Liver (tissue), 9 donors: ENCODE results near the gene TRIM9. TPM values are rescaled to one million over a fixed set of nuclear protein-coding genes. Genes with fewer than 3 reads are reported as not detected.

Experiments
- DNase-seq: peaks from one replicate; pipeline ENCODE4 v3.0.0-alpha.2; 2017; ENCODE audit warnings: low spot score
- H3K27ac ChIP-seq, 2 donors: one replicate each; pipeline ENCODE4 v1.7.0; 2013; ENCODE audit warnings: inconsistent platforms in 2 of 2, low read length in 2 of 2, control low read depth in 1 of 2, low read depth in 1 of 2, mild to moderate bottlenecking in 1 of 2
- H3K27me3 ChIP-seq, 4 donors: one replicate each; pipeline versions ENCODE4 v1.6.1 to v1.7.0; 2013; ENCODE audit warnings: low read length in 3 of 4, inconsistent platforms in 1 of 4, mild to moderate bottlenecking in 1 of 4, moderate library complexity in 1 of 4; ENCODE audit not compliant: control insufficient read depth in 4 of 4, insufficient read depth in 4 of 4
- H3K36me3 ChIP-seq, 4 donors: one replicate each; pipeline versions ENCODE4 v1.6.1 to v1.7.0; 2013; ENCODE audit warnings: low read length in 3 of 4, mild to moderate bottlenecking in 3 of 4, low read depth in 1 of 4, moderate library complexity in 1 of 4; ENCODE audit not compliant: control insufficient read depth in 4 of 4, insufficient read depth in 3 of 4
- H3K4me1 ChIP-seq, 4 donors: one replicate each; pipeline versions ENCODE4 v1.6.1 to v1.7.0; 2013; ENCODE audit warnings: low read length in 3 of 4, mild to moderate bottlenecking in 3 of 4, moderate library complexity in 1 of 4; ENCODE audit not compliant: control insufficient read depth in 4 of 4, insufficient read depth in 4 of 4
- H3K4me3 ChIP-seq, 3 donors: one replicate each; pipeline versions ENCODE4 v1.6.1 to v1.7.0; 2013; ENCODE audit warnings: low read length in 3 of 3, control low read depth in 1 of 3, low read depth in 1 of 3, mild to moderate bottlenecking in 1 of 3
- H3K9ac ChIP-seq, 2 donors: one replicate each; pipeline ENCODE4 v1.7.0; 2013; ENCODE audit warnings: low read length in 2 of 2, mild to moderate bottlenecking in 2 of 2, moderate library complexity in 2 of 2, control low read depth in 1 of 2, low read depth in 1 of 2
- H3K9me3 ChIP-seq, 4 donors: one replicate each; pipeline versions ENCODE4 v1.6.1 to v1.7.0; 2013; ENCODE audit warnings: low read length in 3 of 4; ENCODE audit not compliant: control insufficient read depth in 4 of 4
- EGR1 ChIP-seq, 2 donors: IDR thresholded peaks; 2 replicates each; pipeline ENCODE4 v1.6.1; 2016 to 2018; ENCODE audit warnings: antibody characterized with exemption in 2 of 2, low read depth in 2 of 2
- FOXA1 ChIP-seq: IDR thresholded peaks from 2 replicates; pipeline ENCODE4 v1.6.1; 2016; ENCODE audit warnings: antibody characterized with exemption
- FOXA2 ChIP-seq: IDR thresholded peaks from 2 replicates; pipeline ENCODE4 v1.6.1; 2016; ENCODE audit warnings: antibody characterized with exemption
- HNF4A ChIP-seq, 2 donors: conservative IDR thresholded peaks; 2 replicates each; pipeline ENCODE4 v1.6.1; 2016; ENCODE audit warnings: antibody characterized with exemption in 2 of 2, mild to moderate bottlenecking in 2 of 2
- NR2F2 ChIP-seq: IDR thresholded peaks from 2 replicates; pipeline ENCODE4 v1.6.1; 2016; ENCODE audit warnings: antibody characterized with exemption
- RAD21 ChIP-seq, 2 donors: IDR thresholded peaks; 2 replicates each; pipeline ENCODE4 v1.6.1; 2016; ENCODE audit warnings: antibody characterized with exemption in 2 of 2, mild to moderate bottlenecking in 2 of 2
- RXRA ChIP-seq, 2 donors: IDR thresholded peaks; 2 replicates each; pipeline ENCODE4 v1.6.1; 2017 to 2018; ENCODE audit warnings: antibody characterized with exemption in 2 of 2, mild to moderate bottlenecking in 1 of 2
- SP1 ChIP-seq: IDR thresholded peaks from 2 replicates; pipeline ENCODE4 v1.6.1; 2018; ENCODE audit warnings: antibody characterized with exemption, mild to moderate bottlenecking
- TAF1 ChIP-seq: conservative IDR thresholded peaks from 2 replicates; pipeline ENCODE4 v1.6.1; 2016; ENCODE audit warnings: antibody characterized with exemption, mild to moderate bottlenecking
- YY1 ChIP-seq: IDR thresholded peaks from 2 replicates; pipeline ENCODE4 v1.6.1; 2016; ENCODE audit warnings: antibody characterized with exemption, mild to moderate bottlenecking
- WGBS: extraction: QIAGEN DNeasy Blood & Tissue Kit; methylation state at CpG from one replicate; pipeline ENCODE4 v1.1.7; 2013; 5-methylcytosine and 5-hydroxymethylcytosine counted together
- polyA plus RNA-seq, 2 donors: library from polyadenylated mRNA; stranded (reverse) in 1 of 2; unstranded in 1 of 2; fragments of 200-250 nt in 1 of 2; fragments of >200 nt in 1 of 2; fragmentation: Nextera tagmentation in 1 of 2; extraction: Ambion mirVana in 1 of 2; gene quantifications; one replicate each; pipeline versions ENCODE4 v1.2.1 to v1.2.3, GENCODE V29; 2013 to 2015
- total RNA-seq, 2 donors: library from RNA; depleted of rRNA; stranded (reverse); fragments of >200 nt; gene quantifications; one replicate each; pipeline ENCODE4 v1.2.3, GENCODE V29; 2014
- TF ChIP-seq, protein P1 (sequence below): IDR thresholded peaks from 2 replicates; pipeline ENCODE4 v1.6.1; 2016; ENCODE audit warnings: antibody characterized with exemption, mild to moderate bottlenecking
- TF ChIP-seq, protein P2 (sequence below): IDR thresholded peaks from 2 replicates; pipeline ENCODE4 v1.6.1; 2016; ENCODE audit warnings: antibody characterized with exemption
- TF ChIP-seq, protein P3 (sequence below): IDR thresholded peaks from 2 replicates; pipeline ENCODE4 v1.6.1; 2016; ENCODE audit warnings: antibody characterized with exemption
- TF ChIP-seq, protein P4 (sequence below): IDR thresholded peaks from 2 replicates; pipeline ENCODE4 v1.6.1; 2016; ENCODE audit warnings: antibody characterized with exemption
- donor health status: healthy.
- donor health status: healthy.
- donor health status: healthy.
- donor health status: healthy.
- donor health status: healthy.

TRIM9 gene
- total and polyA plus RNA-seq, 4 donors, result 0.09 to 1.6 (median 0.18) TPM

DNA sequence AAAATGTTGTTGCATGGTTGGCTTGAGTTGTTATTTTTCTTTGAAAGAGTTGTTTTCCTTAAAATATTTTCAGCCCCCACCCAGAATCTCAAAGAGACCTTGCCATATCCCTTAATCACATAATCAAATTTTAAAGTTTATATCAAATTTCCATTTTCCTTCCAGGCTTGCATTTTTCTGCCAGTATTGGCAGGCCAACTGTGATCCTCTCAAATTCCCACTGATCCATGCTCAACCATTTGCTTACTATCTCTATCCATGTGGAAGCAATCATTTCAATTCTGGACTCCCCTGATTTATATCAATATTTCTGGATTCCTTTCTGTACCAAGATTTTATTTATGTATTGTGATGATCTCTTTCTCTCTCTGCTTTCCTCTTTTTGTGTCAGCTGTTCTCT is 86.5 kb downstream of the TRIM9 start:
- no peak overlapping the region for H3K4me3 ChIP-seq
- TF ChIP-seq EGR1 (IDR thresholded peaks at IDR 0.05; ENCODE audit: low read depth in 2 of 2) (no peak), FOXA2 (no peak), RXRA (IDR thresholded peaks at IDR 0.05) (no peak), SP1 (no peak), YY1 (no peak), FOXA1 (no peak)
- TF ChIP-seq, protein P1, sequence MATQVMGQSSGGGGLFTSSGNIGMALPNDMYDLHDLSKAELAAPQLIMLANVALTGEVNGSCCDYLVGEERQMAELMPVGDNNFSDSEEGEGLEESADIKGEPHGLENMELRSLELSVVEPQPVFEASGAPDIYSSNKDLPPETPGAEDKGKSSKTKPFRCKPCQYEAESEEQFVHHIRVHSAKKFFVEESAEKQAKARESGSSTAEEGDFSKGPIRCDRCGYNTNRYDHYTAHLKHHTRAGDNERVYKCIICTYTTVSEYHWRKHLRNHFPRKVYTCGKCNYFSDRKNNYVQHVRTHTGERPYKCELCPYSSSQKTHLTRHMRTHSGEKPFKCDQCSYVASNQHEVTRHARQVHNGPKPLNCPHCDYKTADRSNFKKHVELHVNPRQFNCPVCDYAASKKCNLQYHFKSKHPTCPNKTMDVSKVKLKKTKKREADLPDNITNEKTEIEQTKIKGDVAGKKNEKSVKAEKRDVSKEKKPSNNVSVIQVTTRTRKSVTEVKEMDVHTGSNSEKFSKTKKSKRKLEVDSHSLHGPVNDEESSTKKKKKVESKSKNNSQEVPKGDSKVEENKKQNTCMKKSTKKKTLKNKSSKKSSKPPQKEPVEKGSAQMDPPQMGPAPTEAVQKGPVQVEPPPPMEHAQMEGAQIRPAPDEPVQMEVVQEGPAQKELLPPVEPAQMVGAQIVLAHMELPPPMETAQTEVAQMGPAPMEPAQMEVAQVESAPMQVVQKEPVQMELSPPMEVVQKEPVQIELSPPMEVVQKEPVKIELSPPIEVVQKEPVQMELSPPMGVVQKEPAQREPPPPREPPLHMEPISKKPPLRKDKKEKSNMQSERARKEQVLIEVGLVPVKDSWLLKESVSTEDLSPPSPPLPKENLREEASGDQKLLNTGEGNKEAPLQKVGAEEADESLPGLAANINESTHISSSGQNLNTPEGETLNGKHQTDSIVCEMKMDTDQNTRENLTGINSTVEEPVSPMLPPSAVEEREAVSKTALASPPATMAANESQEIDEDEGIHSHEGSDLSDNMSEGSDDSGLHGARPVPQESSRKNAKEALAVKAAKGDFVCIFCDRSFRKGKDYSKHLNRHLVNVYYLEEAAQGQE, result no peak
- TF ChIP-seq, protein P2, sequence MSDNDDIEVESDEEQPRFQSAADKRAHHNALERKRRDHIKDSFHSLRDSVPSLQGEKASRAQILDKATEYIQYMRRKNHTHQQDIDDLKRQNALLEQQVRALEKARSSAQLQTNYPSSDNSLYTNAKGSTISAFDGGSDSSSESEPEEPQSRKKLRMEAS, result no peak
- TF ChIP-seq, protein P3, sequence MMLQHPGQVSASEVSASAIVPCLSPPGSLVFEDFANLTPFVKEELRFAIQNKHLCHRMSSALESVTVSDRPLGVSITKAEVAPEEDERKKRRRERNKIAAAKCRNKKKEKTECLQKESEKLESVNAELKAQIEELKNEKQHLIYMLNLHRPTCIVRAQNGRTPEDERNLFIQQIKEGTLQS, result no peak

DNA sequence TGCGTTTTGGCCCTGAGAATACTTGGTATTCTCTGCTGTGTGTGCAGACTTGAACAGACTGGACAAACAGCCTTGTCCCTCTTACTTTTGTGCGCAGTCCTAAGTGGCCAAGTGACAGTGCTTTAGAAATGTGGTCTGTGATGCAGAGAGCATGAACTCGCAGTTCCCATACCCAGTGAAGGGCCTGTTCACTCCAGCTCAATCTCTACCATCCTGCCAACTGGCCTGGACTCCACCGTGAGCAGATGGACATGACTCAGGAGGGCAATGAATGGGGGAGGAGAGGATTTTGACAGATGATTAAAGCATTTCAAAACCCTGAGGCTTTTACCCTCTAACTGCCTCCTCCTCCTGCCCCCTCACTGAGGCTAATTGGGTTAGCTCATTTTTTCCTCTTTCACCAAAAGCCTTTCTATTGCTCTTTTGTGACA is 88.1 kb downstream of the TRIM9 start:
- WGBS, result 76% methylated on average over 4 of the region's 4 CpGs
- H3K9me3 ChIP-seq, result no peaks in the 10 kb centered on the region
- H3K36me3 ChIP-seq, result no peaks in the 10 kb centered on the region
- TF ChIP-seq, protein P4, sequence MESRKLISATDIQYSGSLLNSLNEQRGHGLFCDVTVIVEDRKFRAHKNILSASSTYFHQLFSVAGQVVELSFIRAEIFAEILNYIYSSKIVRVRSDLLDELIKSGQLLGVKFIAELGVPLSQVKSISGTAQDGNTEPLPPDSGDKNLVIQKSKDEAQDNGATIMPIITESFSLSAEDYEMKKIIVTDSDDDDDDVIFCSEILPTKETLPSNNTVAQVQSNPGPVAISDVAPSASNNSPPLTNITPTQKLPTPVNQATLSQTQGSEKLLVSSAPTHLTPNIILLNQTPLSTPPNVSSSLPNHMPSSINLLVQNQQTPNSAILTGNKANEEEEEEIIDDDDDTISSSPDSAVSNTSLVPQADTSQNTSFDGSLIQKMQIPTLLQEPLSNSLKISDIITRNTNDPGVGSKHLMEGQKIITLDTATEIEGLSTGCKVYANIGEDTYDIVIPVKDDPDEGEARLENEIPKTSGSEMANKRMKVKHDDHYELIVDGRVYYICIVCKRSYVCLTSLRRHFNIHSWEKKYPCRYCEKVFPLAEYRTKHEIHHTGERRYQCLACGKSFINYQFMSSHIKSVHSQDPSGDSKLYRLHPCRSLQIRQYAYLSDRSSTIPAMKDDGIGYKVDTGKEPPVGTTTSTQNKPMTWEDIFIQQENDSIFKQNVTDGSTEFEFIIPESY, result no peak
- TF ChIP-seq EGR1 (IDR thresholded peaks at IDR 0.05; ENCODE audit: low read depth in 2 of 2) (no peak), YY1 (no peak), TAF1 (no peak)
- no peak overlapping the region for H3K9ac ChIP-seq
- no peaks in the 10 kb centered on the region for H3K27me3 ChIP-seq
- peaks cover 0 to 11% (median 5%) of the 10 kb centered on the region in 4 donors for H3K4me1 ChIP-seq
- H3K4me3 ChIP-seq, result no peak overlapping the region
- no peak for DNase-seq
- H3K27ac ChIP-seq, result no peak overlapping the region

More for the DNA sequence above, 86.5 kb downstream of the TRIM9 start:
- DNase-seq, result no peak
- Histone ChIP-seq H3K9ac (no peak overlapping the region), H3K4me1 (peaks cover 0 to 11% (median 5%) of the 10 kb centered on the region in 4 donors), H3K9me3 (no peaks in the 10 kb centered on the region), H3K27ac (no peak overlapping the region), H3K36me3 (no peaks in the 10 kb centered on the region), H3K27me3 (no peaks in the 10 kb centered on the region)

DNA sequence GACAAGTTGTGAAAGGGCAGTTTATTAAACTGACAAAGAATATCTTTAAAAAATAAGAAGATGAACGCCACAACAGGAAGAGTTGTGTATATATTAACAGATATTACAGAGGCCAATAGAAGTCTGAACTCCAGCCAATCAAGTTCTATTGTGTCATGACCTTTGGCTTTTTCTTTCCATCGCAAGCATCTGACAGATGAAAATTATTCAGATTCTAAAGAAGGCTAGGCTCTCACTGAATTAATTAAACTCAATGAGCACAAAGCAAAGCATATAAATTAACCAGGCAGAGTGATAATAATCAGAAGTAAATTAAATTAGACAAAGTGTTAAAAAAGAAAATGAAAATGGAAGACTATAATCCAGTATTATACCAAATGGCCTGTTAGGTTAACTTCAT is 88.6 kb downstream of the TRIM9 start:
- no peak overlapping the region for H3K27ac ChIP-seq
- DNase-seq, result no peak
- TF ChIP-seq, protein P4, result no peak
- TF ChIP-seq NR2F2, result no peak
- TF ChIP-seq RAD21 (IDR thresholded peaks at IDR 0.05), result no peak
- no peak for TF ChIP-seq SP1
- TF ChIP-seq, protein P1, result no peak
- no peak for TF ChIP-seq TAF1
- no peak for TF ChIP-seq HNF4A (conservative IDR thresholded peaks at IDR 0.05)

More for the DNA sequence above, 88.6 kb downstream of the TRIM9 start:
- H3K9me3 ChIP-seq, result no peaks in the 10 kb centered on the region
- no peak overlapping the region for H3K4me3 ChIP-seq
- WGBS, result 58% methylated on average over 2 of the region's 2 CpGs
- no peak overlapping the region for H3K9ac ChIP-seq
- no peaks in the 10 kb centered on the region for H3K27me3 ChIP-seq
- no peaks in the 10 kb centered on the region for H3K36me3 ChIP-seq
- peaks cover 0 to 11% (median 5%) of the 10 kb centered on the region in 4 donors for H3K4me1 ChIP-seq
